ENCODE measurements around the gene ASTN2. TPM values are rescaled to one million over a fixed set of nuclear protein-coding genes. Genes with fewer than 3 reads are reported as not detected.

ASTN2 gene
- total and polyA plus RNA-seq, 2 experiments from 2014 or later: 7.0 to 24.6 TPM

- no peak overlapping the region for H2AFZ ChIP-seq
- H3F3A ChIP-seq (replicated peaks; ENCODE audit: low read depth): no peaks in the 10 kb centered on the region
- TF ChIP-seq EZH2phosphoT487 (IDR thresholded peaks at IDR 0.05; ENCODE audit: unreplicated experiment) (no peak), ZNF331 (CRISPR knock-in tag; IDR thresholded peaks at IDR 0.05; ENCODE audit: low read depth) (no peak), CTCF (conservative IDR thresholded peaks at IDR 0.05; ENCODE audit: low read depth in 2 of 2) (no peak), NANOG (IDR thresholded peaks at IDR 0.05; ENCODE audit: borderline replicate concordance) (no peak), ZNF462 (CRISPR knock-in tag; IDR thresholded peaks at IDR 0.05) (no peak), STAT1 (IDR thresholded peaks at IDR 0.05; ENCODE audit: unreplicated experiment) (no peak), ETS1 (IDR thresholded peaks at IDR 0.05) (no peak), CREB1 (CRISPR knock-in tag; IDR thresholded peaks at IDR 0.05; ENCODE audit: low read depth) (no peak), ZNF114 (CRISPR knock-in tag; IDR thresholded peaks at IDR 0.05) (no peak), POLR2AphosphoS5 (IDR thresholded peaks at IDR 0.05; ENCODE audit: low read depth) (no peak), REST (IDR thresholded peaks at IDR 0.05; ENCODE audit: unreplicated experiment) (no peak), EZH2 (IDR thresholded peaks at IDR 0.05; ENCODE audit: low read depth, unreplicated experiment) (no peak)
- peaks cover 6% of the 10 kb centered on the region; the same call in 1 of the 2 replicates for H3K9me2 ChIP-seq (ENCODE audit: insufficient read depth)
- Mint-ChIP-seq H3K36me3 (ENCODE audit: low read depth) (no peaks in the 10 kb centered on the region), H3K27me3 (ENCODE audit: insufficient read depth, low read depth, poor library complexity) (no peaks in the 10 kb centered on the region), H3K9me3 (no peaks in the 10 kb centered on the region), H3K27ac (no peak overlapping the region; the same call in 1 of the 2 replicates), H3K4me3 (no peak overlapping the region), H3K4me1 (peaks cover 12% of the 10 kb centered on the region)
- no peak overlapping the region for H3K27ac ChIP-seq (ENCODE audit: low read depth)
- H3K79me2 ChIP-seq (replicated peaks; ENCODE audit: insufficient read depth): no peaks in the 10 kb centered on the region
- H4K20me1 ChIP-seq (replicated peaks; ENCODE audit: insufficient read depth): no peaks in the 10 kb centered on the region
- DNase-seq (ENCODE audit: low spot score) (no peak), ATAC-seq (no peak)
- no peaks in the 10 kb centered on the region for H3K27me3 ChIP-seq (ENCODE audit: insufficient read depth)
- H3K4me1 ChIP-seq (ENCODE audit: insufficient read depth): no peaks in the 10 kb centered on the region
- no peak overlapping the region for H3K4me3 ChIP-seq
- H3K4me2 ChIP-seq: no peak overlapping the region
- no peaks in the 10 kb centered on the region for H3K36me3 ChIP-seq (ENCODE audit: insufficient read depth)
These were observed 848.0 kb downstream of the ASTN2 start for GRCh38 chr9:116566677-116567488.

Data from GM23338 (cell line).